Hepatocyte (in vitro differentiated cells): Measurements from ENCODE around the gene PICALM.

ENCODE experiments used
- EZH2 ChIP-seq: fragments of 200-600 bp; sonication (generic); IDR thresholded peaks from 2 replicates; pipeline ENCODE4 v1.6.1; 2016; ENCODE audit warnings: antibody characterized with exemption, mild to moderate bottlenecking, borderline replicate concordance
- EZH2phosphoT487 ChIP-seq: fragments of 200-600 bp; sonication (generic); IDR thresholded peaks from one replicate; pipeline ENCODE4 v1.6.1; 2018; ENCODE audit warnings: antibody characterized with exemption, mild to moderate bottlenecking, low read depth, moderate library complexity; ENCODE audit not compliant: unreplicated experiment, severe bottlenecking
- TF ChIP-seq, protein P1 (sequence below): fragments of 200-600 bp; sonication (generic); IDR thresholded peaks from 2 replicates; pipeline ENCODE4 v1.5.1; 2016; ENCODE audit warnings: antibody characterized with exemption, mild to moderate bottlenecking; ENCODE audit not compliant: poor library complexity

GRCh38 chr11:86087256-86087655, 18.4 kb upstream of the PICALM start:
- TF ChIP-seq, protein P1, sequence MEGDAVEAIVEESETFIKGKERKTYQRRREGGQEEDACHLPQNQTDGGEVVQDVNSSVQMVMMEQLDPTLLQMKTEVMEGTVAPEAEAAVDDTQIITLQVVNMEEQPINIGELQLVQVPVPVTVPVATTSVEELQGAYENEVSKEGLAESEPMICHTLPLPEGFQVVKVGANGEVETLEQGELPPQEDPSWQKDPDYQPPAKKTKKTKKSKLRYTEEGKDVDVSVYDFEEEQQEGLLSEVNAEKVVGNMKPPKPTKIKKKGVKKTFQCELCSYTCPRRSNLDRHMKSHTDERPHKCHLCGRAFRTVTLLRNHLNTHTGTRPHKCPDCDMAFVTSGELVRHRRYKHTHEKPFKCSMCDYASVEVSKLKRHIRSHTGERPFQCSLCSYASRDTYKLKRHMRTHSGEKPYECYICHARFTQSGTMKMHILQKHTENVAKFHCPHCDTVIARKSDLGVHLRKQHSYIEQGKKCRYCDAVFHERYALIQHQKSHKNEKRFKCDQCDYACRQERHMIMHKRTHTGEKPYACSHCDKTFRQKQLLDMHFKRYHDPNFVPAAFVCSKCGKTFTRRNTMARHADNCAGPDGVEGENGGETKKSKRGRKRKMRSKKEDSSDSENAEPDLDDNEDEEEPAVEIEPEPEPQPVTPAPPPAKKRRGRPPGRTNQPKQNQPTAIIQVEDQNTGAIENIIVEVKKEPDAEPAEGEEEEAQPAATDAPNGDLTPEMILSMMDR = no peak
- TF ChIP-seq EZH2phosphoT487 (no peak), EZH2 (no peak)
